ENCODE results near the gene MYMK.

Gene MYMK

DNA sequence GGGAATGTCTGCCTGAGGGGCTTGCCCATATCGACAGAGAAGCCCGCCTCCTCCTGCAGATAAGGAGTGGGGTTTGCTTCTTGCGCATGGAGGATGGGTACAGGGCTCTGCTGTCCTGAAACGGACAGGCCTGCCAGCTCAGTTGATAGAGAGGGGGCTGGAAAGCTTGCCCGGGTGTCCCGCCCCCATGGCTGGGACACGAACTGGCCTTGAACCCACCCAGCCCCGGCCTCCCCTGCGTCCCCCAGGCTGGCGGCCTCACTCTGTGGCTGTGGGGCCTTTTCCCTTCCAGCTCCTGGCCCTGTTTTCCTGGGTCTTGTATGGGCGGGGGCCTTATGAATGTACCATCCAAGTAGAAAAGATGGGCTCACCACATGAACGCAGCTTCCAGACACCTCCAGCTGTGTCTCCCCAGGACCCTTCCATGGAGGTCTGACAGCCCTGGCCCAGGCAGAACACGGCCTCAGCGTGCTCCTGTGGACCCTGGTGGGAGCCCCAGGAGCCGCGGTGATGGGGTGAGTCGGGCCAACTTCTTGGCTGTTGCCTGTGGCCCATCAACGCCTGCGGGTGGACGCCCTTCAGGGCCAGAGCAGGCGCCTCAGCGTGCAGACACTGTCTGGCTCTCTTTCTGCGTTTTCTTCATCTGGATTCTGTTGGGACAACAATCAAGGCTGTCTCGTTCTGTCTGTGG is 30.0 kb downstream of the MYMK start:
- peaks cover 8 to 63% (median 33%) of the 10 kb centered on the region in 5 donors for H3K27me3 ChIP-seq (ENCODE audit: control insufficient read depth in 5 of 5, insufficient read depth in 4 of 5, low read length in 5 of 5)
- no peak overlapping the region for H3K9ac ChIP-seq (ENCODE audit: low read length in 5 of 5)
- H3K4me1 ChIP-seq (ENCODE audit: control insufficient read depth in 5 of 5, insufficient read depth in 5 of 5, low read length in 5 of 5), result peaks cover 0 to 16% (median 0%) of the 10 kb centered on the region in 5 donors
- H3K27ac ChIP-seq (ENCODE audit: low read depth, low read length), result no peak overlapping the region
- H3K4me3 ChIP-seq (ENCODE audit: low read depth in 1 of 5, low read length in 5 of 5), result no peak overlapping the region
- H3K9me3 ChIP-seq (ENCODE audit: control insufficient read depth in 5 of 5, low read length in 5 of 5), result no peaks in the 10 kb centered on the region
- no peaks in the 10 kb centered on the region for H3K36me3 ChIP-seq (ENCODE audit: control insufficient read depth in 5 of 5, insufficient read depth in 5 of 5, low read length in 5 of 5)

DNA sequence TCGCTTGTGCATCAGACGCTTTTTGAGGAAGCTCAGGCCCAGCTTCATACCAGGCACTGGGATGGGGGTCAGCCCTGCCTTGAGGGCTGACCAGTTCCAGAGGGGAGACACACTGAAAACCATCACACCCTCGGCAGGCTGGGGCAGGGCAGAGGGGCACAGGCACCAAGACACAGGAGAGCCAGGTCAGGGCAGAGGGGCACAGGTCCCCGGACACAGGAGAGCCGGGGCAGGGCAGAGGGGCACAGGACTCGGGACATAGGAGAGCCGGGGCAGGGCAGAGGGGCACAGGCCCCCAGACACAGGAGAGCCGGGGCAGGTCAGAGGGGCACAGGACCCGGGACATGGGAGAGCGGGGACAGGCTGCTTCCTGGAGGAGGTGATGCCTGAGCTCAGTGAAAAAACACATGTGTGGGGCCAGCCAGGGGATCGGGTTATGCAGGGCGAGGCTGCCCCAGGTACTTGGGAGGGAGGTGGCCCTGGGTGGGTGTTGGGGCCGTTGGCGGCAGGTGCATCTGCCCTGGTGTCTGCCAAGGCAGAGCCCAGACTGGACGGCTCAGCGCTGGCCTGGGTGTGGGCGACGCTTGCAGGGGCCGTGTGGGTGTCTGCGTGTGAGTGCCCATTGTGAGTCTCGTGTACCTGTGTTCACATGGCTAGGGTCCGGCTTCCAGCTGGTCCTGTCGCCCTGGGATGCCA is 30.8 kb downstream of the MYMK start:
- Histone ChIP-seq H3K4me1 (ENCODE audit: control insufficient read depth in 5 of 5, insufficient read depth in 5 of 5, low read length in 5 of 5) (peaks cover 0 to 16% (median 0%) of the 10 kb centered on the region in 5 donors), H3K9ac (ENCODE audit: low read length in 5 of 5) (no peak overlapping the region), H3K4me3 (ENCODE audit: low read depth in 1 of 5, low read length in 5 of 5) (no peak overlapping the region), H3K36me3 (ENCODE audit: control insufficient read depth in 5 of 5, insufficient read depth in 5 of 5, low read length in 5 of 5) (no peaks in the 10 kb centered on the region), H3K27ac (ENCODE audit: low read depth, low read length) (no peak overlapping the region), H3K27me3 (ENCODE audit: control insufficient read depth in 5 of 5, insufficient read depth in 4 of 5, low read length in 5 of 5) (peaks cover 8 to 60% (median 34%) of the 10 kb centered on the region in 5 donors), H3K9me3 (ENCODE audit: control insufficient read depth in 5 of 5, low read length in 5 of 5) (no peaks in the 10 kb centered on the region)

DNA sequence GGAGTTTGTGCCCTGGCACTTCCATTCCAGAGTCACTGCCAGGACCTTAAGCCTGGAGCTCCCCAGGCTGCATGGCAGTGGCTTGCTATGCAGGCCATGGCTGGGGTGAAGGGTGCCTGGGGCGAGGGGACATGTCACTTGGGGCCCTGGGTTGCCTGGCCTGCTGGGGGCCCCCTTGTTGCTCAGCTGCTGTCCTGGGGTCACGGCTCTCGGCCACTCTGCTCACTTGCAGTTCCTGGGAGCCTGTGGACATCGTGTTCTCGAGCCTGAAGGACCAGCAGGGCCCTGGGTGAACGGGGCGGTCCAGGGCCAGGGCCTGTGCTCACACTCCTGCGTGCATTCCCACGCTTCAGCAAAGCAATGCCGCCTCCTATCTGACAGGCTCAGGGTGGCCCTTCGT is 31.3 kb downstream of the MYMK start:
- no peaks in the 10 kb centered on the region for H3K9me3 ChIP-seq (ENCODE audit: control insufficient read depth in 5 of 5, low read length in 5 of 5)
- no peak overlapping the region for H3K4me3 ChIP-seq (ENCODE audit: low read depth in 1 of 5, low read length in 5 of 5)
- peaks cover 8 to 59% (median 30%) of the 10 kb centered on the region in 5 donors for H3K27me3 ChIP-seq (ENCODE audit: control insufficient read depth in 5 of 5, insufficient read depth in 4 of 5, low read length in 5 of 5)
- H3K4me1 ChIP-seq (ENCODE audit: control insufficient read depth in 5 of 5, insufficient read depth in 5 of 5, low read length in 5 of 5), result peaks cover 0 to 16% (median 0%) of the 10 kb centered on the region in 5 donors
- H3K36me3 ChIP-seq (ENCODE audit: control insufficient read depth in 5 of 5, insufficient read depth in 5 of 5, low read length in 5 of 5), result no peaks in the 10 kb centered on the region
- no peak overlapping the region for H3K9ac ChIP-seq (ENCODE audit: low read length in 5 of 5)
- no peak overlapping the region for H3K27ac ChIP-seq (ENCODE audit: low read depth, low read length)

DNA sequence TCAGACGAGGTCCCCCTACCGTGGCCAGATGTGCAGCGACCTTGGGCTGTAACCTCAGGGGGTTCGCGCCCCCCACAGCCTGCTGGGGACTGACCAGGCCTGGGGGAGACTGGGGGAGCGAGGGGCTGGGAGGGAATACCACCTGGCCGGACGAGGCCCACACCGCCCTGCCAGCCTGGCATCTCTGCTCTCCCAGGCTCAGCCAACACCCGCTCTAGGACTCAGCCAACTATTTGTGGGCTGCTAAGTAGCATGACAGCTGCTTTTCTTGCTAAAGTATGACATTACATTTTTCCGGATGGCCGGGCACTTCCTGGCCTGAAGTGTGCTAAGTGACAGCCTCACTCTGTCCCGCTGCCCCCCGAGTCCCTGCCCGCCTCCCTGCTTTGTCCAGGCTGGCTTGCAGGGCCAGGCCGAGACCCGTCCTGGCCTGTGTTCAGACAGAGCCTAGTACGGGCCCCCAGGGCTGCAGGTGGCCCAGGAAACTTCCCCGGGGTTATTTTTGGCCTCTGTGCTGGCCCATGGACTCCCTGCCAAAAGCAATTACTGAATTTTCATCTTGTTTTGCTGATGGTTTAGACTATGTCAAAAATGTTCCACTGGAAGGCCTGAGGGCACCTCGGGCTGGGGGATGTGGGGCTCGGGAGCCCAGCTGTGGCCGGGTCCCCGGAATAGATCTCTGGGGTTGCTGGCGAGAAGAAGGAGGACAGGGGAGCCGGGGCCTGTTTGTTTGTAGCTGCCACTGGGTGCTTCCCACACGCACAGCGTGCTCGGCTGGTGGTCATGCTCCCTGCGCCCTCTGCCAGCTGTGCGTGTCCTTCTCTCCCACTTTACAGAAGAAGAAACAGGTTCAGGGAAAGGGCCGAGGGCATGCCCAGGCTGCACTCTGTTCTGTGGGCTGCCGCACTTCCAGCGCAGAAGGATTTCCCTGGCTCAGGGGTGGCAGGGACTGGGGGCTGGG is 32.4 kb downstream of the MYMK start:
- H3K9ac ChIP-seq (ENCODE audit: low read length in 5 of 5), result no peak overlapping the region
- H3K27me3 ChIP-seq (ENCODE audit: control insufficient read depth in 5 of 5, insufficient read depth in 4 of 5, low read length in 5 of 5), result peaks cover 14 to 55% (median 30%) of the 10 kb centered on the region in 5 donors
- H3K27ac ChIP-seq (ENCODE audit: low read depth, low read length), result no peak overlapping the region
- no peak overlapping the region for H3K4me3 ChIP-seq (ENCODE audit: low read depth in 1 of 5, low read length in 5 of 5)
- peaks cover 0 to 24% (median 0%) of the 10 kb centered on the region in 5 donors for H3K4me1 ChIP-seq (ENCODE audit: control insufficient read depth in 5 of 5, insufficient read depth in 5 of 5, low read length in 5 of 5)
- H3K36me3 ChIP-seq (ENCODE audit: control insufficient read depth in 5 of 5, insufficient read depth in 5 of 5, low read length in 5 of 5), result no peaks in the 10 kb centered on the region
- no peaks in the 10 kb centered on the region for H3K9me3 ChIP-seq (ENCODE audit: control insufficient read depth in 5 of 5, low read length in 5 of 5)

DNA sequence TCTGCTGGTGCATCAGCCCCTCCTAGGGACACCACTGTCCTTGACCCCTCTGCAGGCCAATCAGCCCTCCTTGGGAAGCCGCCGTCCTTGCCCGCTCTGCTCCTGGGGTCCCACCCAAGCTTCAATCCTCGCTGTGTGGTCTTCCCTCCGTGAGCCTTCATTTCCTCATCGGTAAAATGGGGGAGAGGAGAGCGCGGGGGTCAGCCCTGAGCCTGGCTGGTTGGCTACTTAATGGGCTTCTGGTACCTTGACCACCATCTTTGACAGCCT is 33.2 kb downstream of the MYMK start:
- Histone ChIP-seq H3K27me3 (ENCODE audit: control insufficient read depth in 5 of 5, insufficient read depth in 4 of 5, low read length in 5 of 5) (peaks cover 9 to 47% (median 22%) of the 10 kb centered on the region in 5 donors), H3K36me3 (ENCODE audit: control insufficient read depth in 5 of 5, insufficient read depth in 5 of 5, low read length in 5 of 5) (no peaks in the 10 kb centered on the region), H3K27ac (ENCODE audit: low read depth, low read length) (no peak overlapping the region), H3K9ac (ENCODE audit: low read length in 5 of 5) (no peak overlapping the region), H3K4me3 (ENCODE audit: low read depth in 1 of 5, low read length in 5 of 5) (no peak overlapping the region), H3K9me3 (ENCODE audit: control insufficient read depth in 5 of 5, low read length in 5 of 5) (no peaks in the 10 kb centered on the region), H3K4me1 (ENCODE audit: control insufficient read depth in 5 of 5, insufficient read depth in 5 of 5, low read length in 5 of 5) (peaks cover 0 to 26% (median 0%) of the 10 kb centered on the region in 5 donors)

DNA sequence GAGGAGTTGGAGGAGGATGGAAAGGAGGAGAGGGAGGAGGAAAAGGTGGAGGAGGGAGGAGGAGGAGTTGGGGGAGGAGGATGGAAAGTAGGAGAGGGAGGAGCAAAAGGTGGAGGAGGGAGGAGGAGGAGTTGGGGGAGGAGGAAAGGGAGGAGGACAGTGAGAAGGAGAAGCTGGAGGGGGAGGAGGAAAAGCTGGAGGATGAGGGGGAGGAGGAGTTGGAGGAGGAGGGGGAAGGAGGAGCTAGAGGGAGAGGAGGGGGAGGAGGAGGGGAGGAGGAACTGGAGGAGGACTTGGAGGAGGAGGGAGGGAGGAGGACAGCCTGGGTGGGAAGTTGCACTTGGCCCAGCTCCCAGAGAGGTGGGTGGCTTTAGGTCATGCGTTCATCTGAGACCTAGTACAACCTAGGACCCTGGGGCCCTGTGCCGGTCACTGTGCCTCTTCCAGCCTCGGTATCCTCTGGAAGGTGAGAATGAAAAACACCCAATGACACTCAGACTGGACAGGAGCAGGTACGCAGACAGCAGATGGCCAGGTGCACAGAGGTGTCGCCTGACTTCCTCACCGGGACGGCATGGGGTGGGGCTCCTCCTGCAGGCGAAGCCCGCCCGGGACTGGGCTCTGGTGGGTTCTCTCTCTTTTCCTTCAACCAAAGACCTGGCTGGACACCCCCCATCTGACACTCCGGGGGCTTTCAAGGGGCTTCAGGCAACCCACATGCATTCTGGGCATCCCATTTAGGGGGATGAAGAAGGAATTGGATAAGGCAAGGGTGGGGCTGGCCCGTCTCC is 33.7 kb downstream of the MYMK start:
- Histone ChIP-seq H3K4me3 (ENCODE audit: low read depth in 1 of 5, low read length in 5 of 5) (no peak overlapping the region), H3K36me3 (ENCODE audit: control insufficient read depth in 5 of 5, insufficient read depth in 5 of 5, low read length in 5 of 5) (no peaks in the 10 kb centered on the region), H3K4me1 (ENCODE audit: control insufficient read depth in 5 of 5, insufficient read depth in 5 of 5, low read length in 5 of 5) (peaks cover 0 to 28% (median 1%) of the 10 kb centered on the region in 5 donors), H3K9ac (ENCODE audit: low read length in 5 of 5) (no peak overlapping the region), H3K9me3 (ENCODE audit: control insufficient read depth in 5 of 5, low read length in 5 of 5) (no peaks in the 10 kb centered on the region), H3K27ac (ENCODE audit: low read depth, low read length) (no peak overlapping the region), H3K27me3 (ENCODE audit: control insufficient read depth in 5 of 5, insufficient read depth in 4 of 5, low read length in 5 of 5) (peaks cover 6 to 42% (median 18%) of the 10 kb centered on the region in 5 donors)

DNA sequence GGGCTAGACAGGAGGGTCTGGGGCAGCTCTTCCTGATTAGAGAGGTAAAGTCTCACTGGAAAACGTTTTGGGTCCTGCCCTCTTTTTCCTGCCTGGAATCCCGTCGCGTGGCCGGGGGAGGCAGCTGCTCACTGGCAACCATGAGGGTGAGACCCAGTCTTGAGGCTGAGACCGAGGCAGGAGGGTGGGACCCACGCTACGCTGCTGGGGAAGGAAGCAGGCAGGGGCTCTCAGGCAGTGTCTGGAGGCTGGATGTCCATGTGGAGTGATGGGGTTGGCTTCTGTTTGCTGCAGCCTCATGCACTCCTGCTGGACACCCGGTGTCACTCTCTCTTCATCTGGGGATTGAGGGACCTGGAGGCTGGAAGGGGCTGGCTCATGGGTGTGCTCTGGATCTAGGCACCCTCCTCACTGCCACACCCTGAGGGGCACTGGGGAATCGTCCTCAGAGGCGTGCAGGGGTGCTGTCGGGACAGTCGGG is 34.5 kb downstream of the MYMK start:
- Histone ChIP-seq H3K36me3 (ENCODE audit: control insufficient read depth in 5 of 5, insufficient read depth in 5 of 5, low read length in 5 of 5) (no peaks in the 10 kb centered on the region), H3K27ac (ENCODE audit: low read depth, low read length) (no peak overlapping the region), H3K9me3 (ENCODE audit: control insufficient read depth in 5 of 5, low read length in 5 of 5) (no peaks in the 10 kb centered on the region), H3K4me3 (ENCODE audit: low read depth in 1 of 5, low read length in 5 of 5) (no peak overlapping the region), H3K9ac (ENCODE audit: low read length in 5 of 5) (no peak overlapping the region), H3K27me3 (ENCODE audit: control insufficient read depth in 5 of 5, insufficient read depth in 4 of 5, low read length in 5 of 5) (peaks cover 6 to 34% (median 21%) of the 10 kb centered on the region in 5 donors), H3K4me1 (ENCODE audit: control insufficient read depth in 5 of 5, insufficient read depth in 5 of 5, low read length in 5 of 5) (peaks cover 0 to 26% (median 4%) of the 10 kb centered on the region in 5 donors)

DNA sequence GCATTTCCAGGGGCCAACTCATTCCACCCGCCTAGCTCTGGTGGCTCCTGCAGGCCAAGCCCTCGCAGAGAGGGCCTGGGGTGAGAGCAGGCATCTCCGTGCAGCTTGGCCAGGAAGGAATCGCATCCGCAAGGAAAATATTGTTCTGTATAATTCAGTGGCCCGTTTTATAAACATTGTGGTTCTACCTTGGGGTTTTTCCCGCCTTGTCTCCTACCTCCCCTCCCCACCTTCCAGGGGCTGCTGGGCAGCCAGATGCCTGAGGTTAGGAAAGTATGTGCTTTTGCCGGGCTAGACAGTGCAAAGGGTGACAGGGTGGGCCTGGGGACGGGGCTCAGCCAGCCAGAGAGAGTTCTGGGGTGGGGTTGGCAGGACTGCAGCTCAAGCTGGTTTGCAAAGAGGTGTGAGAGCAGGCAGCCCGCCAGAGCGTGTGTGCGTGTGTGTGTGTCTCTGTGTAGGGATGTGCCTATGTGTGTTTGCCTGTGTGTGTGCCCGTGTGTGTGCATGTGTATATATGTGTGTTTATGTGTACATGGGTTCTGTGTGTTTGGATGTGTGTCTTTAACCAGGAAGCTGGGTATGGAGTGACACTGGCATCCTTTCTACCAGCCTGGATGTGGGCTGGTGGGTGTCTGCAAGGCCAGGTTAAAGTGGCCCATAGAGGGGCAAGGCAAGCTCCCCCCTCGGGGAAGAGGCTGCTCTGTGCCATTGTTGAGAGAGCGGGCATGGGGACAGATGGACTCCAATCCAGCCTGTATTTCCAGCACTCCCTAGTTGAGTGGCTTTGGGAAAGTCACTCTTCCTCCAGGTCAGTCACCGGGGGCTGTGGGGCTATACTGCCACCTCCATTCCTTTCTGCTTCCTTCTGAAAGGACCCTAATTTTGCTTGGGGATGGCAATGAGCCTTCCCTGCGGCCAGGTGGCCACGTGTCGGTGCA is 35.2 kb downstream of the MYMK start:
- H3K36me3 ChIP-seq (ENCODE audit: control insufficient read depth in 5 of 5, insufficient read depth in 5 of 5, low read length in 5 of 5), result no peaks in the 10 kb centered on the region
- H3K9ac ChIP-seq (ENCODE audit: low read length in 5 of 5), result no peak overlapping the region
- no peak overlapping the region for H3K27ac ChIP-seq (ENCODE audit: low read depth, low read length)
- peaks cover 6 to 34% (median 28%) of the 10 kb centered on the region in 5 donors for H3K27me3 ChIP-seq (ENCODE audit: control insufficient read depth in 5 of 5, insufficient read depth in 4 of 5, low read length in 5 of 5)
- no peaks in the 10 kb centered on the region for H3K9me3 ChIP-seq (ENCODE audit: control insufficient read depth in 5 of 5, low read length in 5 of 5)
- H3K4me3 ChIP-seq (ENCODE audit: low read depth in 1 of 5, low read length in 5 of 5), result no peak overlapping the region
- peaks cover 0 to 26% (median 4%) of the 10 kb centered on the region in 5 donors for H3K4me1 ChIP-seq (ENCODE audit: control insufficient read depth in 5 of 5, insufficient read depth in 5 of 5, low read length in 5 of 5)

All from subcutaneous abdominal adipose tissue (tissue), 5 donors.